HG03565 (cell line): Measurements from ENCODE around the gene RNF212B.
A peak's percentile ranks its signal among the peaks of the same experiment; 100 is the strongest.
"Not testable (repeated sequence)": the region's sequence is repeated elsewhere in the genome, so short reads cannot be mapped to it uniquely, and the experiment has no call there.

ENCODE experiments used
- ATAC-seq: cut with Tn5 transposase; IDR thresholded peaks from one replicate; pipeline ENCODE4 v1.9.1; 2021; ENCODE audit warnings: mild to moderate bottlenecking, moderate library complexity; ENCODE audit not compliant: unreplicated experiment

RNF212B gene

DNA sequence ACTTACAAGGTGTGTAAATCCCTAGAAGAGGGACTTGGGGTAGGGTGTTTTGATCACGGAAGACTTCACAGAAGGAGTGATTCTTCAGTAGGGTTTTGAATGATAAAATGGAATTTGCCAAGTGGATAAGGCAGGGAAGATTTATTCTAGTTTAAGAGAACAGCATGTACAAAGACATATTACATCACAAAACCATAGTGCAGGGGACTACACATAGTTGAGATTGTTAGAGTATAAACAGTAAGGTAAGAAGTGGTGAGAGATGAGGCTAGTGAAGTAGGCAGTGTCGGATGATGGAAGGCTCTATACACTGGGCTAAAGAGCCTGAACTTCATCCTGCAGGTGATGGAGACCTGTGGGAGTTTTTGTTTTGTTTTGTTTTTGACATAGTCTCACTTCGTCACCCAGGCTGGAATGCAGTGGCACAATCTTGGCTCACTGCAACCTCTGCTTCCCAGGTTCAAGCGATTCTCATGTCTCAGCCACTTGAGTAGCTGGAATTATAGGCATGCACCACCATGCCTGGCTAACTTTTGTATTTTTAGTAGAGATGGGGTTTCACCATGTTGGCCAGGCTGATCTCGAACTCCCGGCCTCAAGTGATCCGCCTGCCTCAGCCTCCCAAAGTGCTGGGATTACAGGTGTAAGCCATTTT, 3.5 kb downstream of the RNF212B start:
- ATAC-seq = not testable (repeated sequence)

DNA sequence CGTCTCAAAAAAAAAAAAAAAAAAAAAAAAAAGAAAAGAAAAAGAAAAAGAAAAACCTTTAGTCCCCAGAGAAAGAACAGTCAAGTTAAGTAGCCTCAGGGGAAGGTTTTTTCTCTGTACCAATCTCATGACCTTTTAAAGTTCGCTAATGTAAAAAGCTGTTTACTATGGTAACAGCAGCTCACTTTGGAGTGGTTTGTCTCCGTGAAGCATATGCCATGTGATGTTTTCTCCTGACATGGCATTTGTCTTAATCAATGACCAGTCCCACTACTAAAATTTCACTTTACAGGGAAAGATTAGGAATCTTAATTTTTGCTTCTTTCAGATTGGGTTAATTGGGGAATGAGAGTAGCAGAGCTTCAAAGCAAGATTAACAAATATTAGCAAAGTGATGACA, 4.3 kb downstream of the RNF212B start:
- ATAC-seq = no peak

DNA sequence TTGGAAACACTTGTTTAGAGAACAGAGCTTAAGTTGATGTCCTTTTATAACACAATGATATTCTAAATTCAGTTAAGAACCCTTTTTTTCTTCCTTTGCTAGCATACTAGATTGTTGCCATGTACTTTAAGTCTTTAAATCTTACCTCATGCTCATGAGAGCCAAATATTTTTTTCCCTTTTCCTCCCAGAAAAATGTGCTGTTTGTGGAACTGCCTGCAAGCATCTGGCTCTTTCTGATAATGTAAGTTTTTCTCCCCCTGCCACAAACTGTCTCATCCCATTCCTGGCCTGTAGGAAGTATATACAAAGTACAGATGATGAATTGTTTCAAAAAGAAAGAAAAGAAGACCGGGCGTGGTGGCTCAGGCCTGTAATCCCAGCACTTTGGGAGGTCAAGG, 5.3 kb downstream of the RNF212B start:
- no peak for ATAC-seq

DNA sequence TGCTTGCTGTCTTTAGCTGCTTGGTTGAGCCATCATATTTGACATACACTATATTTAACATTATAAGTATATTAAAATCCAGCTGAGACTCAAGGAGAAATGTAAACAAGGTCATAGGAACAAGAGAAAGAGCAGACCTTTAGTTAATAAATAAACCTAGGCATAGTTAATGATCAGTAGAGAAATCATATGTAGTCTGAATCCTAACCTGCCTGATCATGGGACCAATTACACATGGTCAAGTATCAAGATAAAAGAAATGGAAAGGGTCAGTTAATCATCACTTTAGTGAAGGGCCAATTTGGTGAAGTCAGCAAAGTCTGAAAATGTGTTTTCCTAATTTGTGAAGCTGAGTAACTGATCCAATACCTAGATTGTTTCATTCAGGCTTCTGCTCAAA, 7.5 kb downstream of the RNF212B start:
- ATAC-seq = no peak

DNA sequence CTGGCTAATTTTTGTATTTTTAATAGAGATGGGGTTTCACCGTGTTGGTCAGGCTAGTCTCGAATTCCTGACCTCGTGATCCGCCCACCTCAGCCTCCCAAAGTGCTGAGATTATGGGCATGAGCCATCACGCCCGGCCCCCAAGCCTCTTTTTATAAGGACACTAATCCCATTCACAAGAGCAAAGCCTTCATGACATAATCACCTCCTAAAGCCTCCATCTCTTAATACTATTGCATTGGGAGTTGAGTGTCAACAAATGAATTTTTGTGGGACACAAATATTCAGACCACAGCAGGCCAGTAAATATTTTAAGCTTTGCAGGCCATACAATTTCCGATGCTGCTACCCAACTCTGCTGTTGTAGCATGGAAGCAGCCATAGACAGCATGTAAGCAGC, 10.9 kb downstream of the RNF212B start:
- ATAC-seq = no peak

DNA sequence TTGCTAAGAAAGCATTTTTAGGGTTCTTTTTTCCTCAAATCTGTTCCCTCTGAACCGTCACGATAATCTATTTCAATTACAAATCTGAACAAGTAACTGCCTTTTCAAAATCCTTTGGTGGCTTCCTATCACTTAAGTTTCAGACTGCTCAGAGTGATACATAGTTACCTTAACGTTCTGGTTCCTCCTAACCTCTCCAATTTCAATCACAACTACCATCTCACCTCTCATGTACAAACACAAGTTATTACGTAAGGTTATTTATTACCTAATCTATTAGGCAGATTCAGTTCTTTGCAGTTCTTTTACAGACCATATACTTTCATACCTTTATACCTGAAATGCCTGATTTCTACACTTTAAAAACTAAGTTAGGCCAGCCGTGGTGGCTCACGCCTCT, 12.1 kb downstream of the RNF212B start:
- ATAC-seq = no peak

DNA sequence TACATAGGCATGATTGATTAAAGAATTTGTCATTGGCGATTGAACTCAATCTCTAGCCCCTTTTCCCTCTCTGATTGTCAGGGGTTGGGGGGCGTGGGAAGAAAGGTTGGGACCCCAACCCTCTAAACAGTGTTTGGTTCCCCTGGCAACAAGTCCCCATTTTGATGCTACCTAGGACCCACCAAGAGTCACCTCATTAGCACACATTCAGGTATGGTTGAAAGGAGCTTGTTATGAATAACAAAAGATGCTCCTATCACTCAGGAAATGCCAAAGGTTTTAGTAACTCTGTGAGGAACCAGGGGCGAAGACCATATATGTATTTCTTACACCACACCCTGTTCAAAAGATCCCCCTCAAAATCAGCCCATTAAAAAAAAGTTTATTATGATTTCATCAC, 14.3 kb downstream of the RNF212B start:
- no peak for ATAC-seq

DNA sequence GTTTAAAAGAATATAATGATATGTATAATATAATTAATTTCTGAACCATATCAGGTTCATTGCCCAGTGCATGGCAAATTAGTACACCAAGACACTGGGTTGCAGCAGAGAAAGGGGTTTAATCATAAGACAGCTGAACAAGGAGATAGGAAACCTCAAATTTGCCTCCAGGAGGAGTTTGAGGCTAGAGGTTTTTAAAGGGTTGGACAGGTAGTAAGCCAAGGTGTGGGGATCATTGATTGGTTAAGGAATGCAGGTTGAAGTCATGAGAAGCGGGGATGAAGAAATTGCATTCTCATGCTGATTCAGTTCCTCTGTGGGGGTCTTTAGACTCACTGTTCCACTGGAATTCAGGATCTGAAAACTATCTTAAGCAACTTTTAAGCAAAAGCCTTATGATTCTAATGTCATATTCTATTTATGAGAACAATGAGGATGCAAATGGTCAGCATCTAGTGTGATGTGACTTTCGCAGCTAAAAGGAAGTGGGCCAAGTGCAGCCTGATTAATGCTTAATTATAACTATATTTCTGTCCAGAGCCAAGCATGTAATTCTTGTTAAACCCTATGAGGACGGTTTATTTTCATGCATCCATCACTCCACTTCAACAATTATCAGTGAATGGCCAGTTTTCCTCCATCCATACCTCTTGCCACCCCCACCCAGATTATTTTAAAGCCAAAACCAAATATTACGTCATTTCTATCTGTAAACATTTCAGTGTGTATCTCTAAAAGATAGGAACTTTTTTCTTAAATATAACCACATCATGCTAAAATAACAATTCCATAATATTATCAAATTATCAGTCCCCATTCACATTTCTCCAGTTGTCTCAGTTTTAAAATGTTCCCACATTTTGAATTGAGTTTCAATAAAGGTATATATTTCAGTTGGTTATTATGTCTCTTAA, 14.9 kb downstream of the RNF212B start:
- no peak for ATAC-seq

DNA sequence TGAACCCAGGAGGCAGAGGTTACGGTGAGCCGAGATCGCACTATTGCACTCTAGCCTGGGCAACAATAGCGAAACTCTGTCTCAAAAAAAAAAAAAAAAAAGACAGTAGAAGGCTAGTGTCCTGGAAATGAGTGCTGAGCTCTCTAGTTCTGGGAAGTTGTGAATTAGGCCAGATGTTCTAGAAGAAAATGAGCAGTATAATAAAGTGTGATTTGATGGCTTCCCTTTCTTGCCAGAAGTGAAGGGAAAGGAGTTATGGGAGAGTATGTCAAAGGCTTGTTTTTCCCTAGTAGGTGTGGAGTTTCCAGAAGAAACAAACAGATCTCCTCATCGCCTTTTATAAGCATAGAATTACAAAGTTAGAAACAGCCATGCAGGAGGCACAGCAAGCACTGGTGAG, 20.5 kb downstream of the RNF212B start:
- ATAC-seq = no peak

DNA sequence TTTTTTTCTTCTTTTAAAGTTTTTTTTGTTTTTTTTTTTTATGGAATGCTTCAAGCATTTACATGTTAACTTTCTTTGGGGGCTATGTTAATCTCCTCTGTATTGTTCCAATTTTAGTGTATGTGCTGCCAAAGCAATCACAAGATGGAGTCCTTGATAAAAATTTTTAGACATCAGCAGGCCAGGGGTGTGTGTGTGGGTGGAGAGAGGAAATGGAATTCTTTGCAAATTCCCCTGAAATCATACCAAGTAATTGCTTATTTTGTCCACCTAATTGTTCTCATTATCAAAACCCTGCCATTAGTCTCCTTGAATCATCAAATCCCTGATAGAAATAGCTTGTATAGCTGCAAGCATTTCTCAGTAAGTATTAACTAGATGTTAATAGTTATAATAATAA, 21.7 kb downstream of the RNF212B start:
- ATAC-seq = no peak

DNA sequence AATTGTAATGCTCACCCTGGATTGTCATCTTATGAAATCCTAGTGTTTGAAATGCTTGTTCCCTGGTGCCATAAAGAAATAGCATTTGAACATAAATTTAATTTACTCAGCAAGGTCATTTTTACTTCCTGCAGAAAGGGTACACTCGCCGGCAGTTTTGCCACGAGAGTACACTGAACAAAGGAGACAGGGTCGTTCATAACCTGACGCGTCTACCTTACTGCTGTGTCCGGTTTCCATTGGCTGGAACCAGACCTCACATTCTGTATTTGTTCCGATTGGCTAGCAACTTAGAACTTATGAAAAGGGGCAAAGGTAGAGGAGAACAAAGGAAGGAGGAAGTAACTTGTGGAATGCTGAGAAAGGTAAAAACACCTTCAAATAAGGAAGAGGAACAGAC, 23.1 kb downstream of the RNF212B start:
- ATAC-seq = not testable (repeated sequence)

DNA sequence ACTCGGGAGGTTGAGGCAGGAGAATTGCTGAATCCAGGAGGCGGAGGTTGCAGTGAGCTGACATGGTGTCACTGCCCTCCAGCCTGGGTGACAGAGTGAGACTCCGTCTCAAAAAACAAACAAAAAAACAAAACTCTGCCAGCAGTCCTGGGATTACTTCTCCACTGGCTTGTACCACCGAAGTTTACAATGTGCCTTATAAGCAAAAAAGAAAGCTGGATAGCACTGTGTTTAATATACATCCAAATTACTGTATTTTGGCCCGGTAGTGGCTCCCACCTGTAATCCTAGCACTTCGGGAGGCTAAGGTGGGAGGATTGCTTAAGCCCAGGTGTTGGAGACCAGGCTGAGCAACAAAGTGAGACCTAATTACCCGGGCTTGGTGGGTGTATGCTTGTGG, 31.5 kb downstream of the RNF212B start:
- no peak for ATAC-seq

DNA sequence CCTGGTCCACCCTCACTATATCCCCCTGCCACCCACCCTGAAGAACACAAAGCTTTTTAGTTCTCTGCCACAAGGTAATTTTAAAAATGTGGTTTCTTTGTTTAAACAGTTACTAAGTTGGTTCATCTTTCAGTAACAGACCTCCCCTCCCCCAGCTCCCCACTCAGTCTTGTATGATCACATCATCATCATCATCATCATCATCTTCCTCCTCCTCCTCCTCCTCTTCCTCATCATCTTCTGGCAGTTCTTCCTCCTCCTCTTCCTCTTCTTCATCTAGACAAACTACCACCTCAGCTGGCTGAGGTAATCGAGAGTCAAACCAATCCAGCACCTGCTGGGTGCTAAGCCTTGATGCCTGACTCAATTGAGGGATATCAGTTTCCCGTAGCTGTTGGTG, 37.7 kb downstream of the RNF212B start:
- ATAC-seq = no peak

DNA sequence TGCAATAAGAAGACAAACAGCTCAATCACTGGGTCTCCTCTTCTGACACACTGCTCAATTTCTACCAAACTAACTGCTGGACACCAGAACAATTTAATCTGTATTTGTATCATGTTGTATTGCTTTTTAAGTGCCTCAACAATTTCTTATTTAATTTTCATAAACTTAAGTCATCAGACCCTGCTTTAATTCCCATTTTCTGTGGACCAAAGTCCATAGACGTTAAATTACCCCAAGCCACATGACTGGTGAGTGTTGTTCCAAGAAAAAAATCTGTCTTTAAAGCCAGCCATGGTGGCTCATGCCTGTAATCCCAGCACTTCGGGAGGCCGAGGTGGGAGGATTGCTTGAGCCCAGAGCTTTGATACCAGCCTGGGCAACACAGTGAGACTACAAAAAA, 39.5 kb downstream of the RNF212B start:
- ATAC-seq = no peak

DNA sequence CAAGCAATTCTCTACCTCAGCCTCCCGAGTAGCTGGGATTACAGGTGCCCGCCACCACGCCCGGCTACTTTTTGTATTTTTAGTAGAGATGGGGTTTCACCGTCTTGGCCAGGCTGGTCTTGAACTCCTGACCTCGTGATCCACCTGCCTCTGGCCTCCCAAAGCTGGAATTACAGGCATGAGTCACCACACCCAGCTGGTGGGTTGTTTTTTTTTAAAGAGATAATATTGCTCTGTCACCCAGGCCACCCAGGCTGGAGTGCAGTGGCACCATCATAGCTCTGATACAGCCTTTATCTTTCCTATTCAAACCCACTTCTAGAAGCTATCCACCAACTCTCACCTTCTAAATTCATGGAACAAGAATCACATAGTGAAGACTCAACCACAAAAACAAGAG, 40.2 kb downstream of the RNF212B start:
- ATAC-seq = not testable (repeated sequence)

DNA sequence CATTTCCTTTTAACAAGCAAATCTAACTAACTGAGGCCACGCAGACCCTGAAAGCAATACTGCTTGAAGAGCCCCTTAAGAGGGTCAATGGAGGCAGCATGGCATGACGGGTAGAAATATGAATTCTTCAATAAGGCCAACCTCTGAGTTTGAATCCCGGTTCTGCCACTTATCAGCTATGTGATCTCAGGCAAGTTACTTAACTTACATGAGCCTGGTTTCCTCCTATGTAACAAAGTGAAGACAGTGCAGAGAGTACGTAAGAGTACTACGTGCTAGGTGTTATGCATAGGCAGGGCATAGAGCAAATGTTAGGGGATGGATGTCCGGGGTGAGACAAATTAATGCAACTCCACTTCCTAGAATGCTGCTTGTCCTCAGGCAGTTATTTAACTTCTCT, 43.5 kb downstream of the RNF212B start:
- no peak for ATAC-seq

DNA sequence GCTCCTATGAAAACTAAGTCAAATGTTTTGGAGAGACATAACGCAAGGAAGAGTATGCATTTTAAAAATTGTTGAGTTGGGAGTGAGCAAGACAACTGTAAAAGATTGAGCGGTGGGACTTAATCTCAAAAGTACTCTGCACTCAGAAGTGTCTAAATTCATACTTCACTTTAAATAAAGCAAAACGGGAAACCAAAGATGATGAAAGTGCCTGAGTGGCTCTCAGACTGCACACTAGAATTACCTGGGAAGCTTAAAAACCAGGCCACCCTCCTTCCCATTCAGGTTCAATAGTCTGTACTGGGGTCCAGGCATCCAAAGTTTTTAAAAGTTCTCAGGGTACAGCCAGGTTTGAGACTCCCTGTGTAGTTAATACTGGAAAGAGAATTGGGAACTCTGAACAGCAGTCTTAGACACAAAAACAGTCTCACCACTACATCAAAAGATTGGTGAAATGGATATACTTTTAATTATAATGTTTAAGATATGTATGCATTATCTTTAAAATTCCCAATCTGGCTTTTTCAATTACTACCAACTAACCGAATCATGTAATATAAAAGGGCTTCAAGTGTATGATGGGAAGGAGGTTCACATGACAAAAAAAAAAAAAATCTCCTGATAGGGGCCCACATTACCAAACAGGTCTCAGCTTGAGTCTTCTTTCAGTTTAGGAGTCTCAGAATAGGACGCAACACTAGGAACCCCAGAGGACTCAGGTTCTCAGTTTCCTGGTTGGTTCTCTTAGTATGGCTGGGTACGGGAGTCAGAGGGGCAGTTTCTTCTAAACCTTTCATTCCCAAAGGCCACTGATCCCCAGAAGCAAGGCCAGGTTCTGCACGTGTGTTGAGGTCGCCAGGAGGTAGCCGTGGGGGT, 47.2 kb downstream of the RNF212B start:
- ATAC-seq = no peak

DNA sequence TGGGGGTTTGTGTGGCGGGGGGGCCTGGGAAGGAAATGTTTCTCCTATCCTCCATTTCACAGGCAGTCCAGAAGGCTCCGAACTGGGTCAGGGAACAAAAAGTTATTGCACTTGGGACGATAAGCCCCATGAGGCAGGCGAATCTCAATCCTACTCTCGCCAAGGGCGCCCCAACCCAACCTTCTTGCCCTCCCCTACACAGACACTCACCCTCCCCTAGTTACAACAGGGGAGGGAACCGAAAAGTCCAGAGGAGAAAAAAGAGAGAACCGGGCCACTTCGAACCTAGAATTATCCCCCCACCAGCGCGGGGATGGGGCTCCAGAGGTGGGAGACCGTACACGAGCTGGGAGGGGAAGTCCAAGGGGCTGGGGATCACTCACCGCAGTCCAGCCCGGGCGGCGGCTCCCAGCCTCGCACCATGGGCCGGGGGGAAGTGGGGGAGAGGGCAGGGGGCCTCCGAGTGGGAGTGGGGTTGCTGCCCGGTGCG, 47.8 kb downstream of the RNF212B start:
- peak; percentile 10 for ATAC-seq

DNA sequence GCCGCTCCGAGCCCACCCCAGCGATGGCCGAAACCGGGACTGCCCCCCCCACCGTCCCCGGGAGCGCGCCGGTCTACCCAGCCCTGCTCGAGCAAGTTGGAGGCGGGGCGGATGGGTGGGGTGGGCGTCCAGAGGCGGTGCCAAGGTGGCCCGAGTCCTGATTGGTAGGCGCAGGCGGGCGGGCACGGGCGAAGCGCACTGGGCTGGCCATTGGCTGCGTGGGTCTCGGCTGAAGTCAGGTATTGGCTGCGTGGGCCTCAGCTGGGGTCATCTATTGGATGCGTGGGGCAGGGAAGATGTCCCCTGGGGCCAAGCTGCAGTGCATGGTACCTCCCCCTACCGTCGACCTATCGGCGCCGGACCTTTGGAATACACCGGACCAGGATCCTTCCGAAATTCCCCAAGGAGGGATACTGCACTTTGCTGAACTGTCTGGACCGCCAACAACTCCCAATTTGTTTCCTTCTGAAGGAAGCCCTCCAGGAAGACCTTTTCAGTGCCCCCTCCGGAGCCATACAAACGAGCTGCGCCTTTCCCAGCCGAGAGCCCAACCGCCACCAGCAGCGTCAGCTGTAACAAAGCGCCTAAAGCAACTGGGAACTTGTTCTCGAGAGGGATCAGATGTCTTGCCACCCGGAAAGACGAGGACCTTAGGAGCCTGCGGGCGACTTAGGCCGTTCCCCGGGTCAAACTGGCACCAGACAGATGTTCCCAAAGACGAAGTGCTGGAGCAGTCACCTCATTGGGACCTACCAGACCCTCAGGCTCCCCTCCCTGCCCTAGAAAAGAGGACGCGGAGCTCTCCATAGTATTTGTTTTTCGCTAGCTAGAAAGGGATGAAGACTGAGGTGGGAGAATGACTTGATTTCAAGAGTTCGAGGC, 48.5 kb downstream of the RNF212B start, which contains the start of gene HOMEZ:
Gene HOMEZ (minus strand): TSS at position 113 of the 882 bp plus-strand sequence. CDS start 180 bp downstream, outside the sequence.
- peak; percentile 92 for ATAC-seq

DNA sequence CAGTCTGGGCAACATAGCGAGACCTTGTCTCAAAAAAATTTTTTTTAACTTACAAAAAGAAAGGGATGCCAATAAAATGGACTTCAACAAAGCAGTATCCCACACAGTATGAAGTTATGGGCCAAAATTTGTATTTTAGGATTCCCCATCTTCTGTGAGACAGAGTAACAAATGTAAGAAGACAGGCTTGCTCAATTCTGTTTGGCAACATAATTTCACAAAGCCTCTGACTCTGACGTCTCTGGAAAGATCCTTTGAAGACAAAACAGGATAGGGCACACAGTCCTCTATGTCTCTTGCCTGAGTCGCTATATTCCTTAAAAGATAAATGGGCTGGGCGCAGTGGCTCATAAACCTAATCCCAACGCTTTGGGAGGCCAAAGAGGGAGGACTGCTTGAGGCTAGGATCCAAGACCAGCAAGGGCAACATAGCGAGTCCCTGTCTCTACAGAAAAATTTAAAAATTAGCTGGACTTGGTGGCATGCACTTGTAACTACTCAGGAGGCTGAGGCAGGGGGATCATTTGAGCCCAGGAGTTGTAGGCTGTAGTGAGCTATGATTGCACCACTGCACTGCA, 49.3 kb downstream of the RNF212B start:
- ATAC-seq = no peak
